Breast epithelium (tissue), 3 donors: ENCODE data around the gene SEMA4D.

Experiments used
- CTCF ChIP-seq, 3 donors: fragments of 450-650 bp; IDR thresholded peaks; one replicate each; pipeline ENCODE4 v1.5.1; 2016 to 2017; ENCODE audit warnings: antibody characterized with exemption in 3 of 3, mild to moderate bottlenecking in 3 of 3, moderate library complexity in 3 of 3
- POLR2A ChIP-seq: fragments of 450-650 bp; IDR thresholded peaks from one replicate; pipeline ENCODE4 v1.6.1; 2016; ENCODE audit warnings: antibody characterized with exemption, mild to moderate bottlenecking, moderate library complexity

- TF ChIP-seq CTCF (IDR thresholded peaks at IDR 0.05) (no peak), POLR2A (no peak)
Observed at GRCh38 chr9:89508951-89509615, 11.2 kb upstream of the SEMA4D start.
